Hepatocyte (in vitro differentiated cells): ENCODE results near the gene RPL18. TPM values are rescaled to one million over a fixed set of nuclear protein-coding genes. Genes with fewer than 3 reads are reported as not detected.
A peak's percentile ranks its signal among the peaks of the same experiment; 100 is the strongest.

Experiments
- DNase-seq: peaks from one replicate; pipeline ENCODE4 v3.0.0-alpha.2; 2016; ENCODE audit warnings: low spot score
- H2AFZ ChIP-seq: fragments of 200-600 bp; sonication (generic); 2 replicates; pipeline ENCODE4 v1.6.0; 2016; ENCODE audit warnings: antibody characterized with exemption, mild to moderate bottlenecking
- H3K27ac ChIP-seq: fragments of 200-600 bp; sonication (generic); 2 replicates; pipeline ENCODE4 v1.5.1; 2016; ENCODE audit warnings: mild to moderate bottlenecking
- H3K27me3 ChIP-seq: fragments of 200-600 bp; sonication (generic); 2 replicates; pipeline ENCODE4 v1.6.1; 2016
- H3K36me3 ChIP-seq: fragments of 200-600 bp; sonication (generic); replicated peaks from 2 replicates; pipeline ENCODE4 v1.5.1; 2016; ENCODE audit warnings: low read depth; ENCODE audit not compliant: insufficient read depth
- H3K4me1 ChIP-seq: fragments of 200-600 bp; sonication (generic); 2 replicates; pipeline ENCODE4 v1.5.1; 2016; ENCODE audit warnings: mild to moderate bottlenecking, moderate library complexity; ENCODE audit not compliant: insufficient read depth
- H3K4me2 ChIP-seq: fragments of 200-600 bp; sonication (generic); 2 replicates; pipeline ENCODE4 v1.6.0; 2016
- H3K4me3 ChIP-seq: fragments of 200-600 bp; sonication (generic); 2 replicates; pipeline ENCODE4 v1.5.1; 2016; ENCODE audit warnings: mild to moderate bottlenecking
- H3K79me2 ChIP-seq: fragments of 200-600 bp; sonication (generic); 2 replicates; pipeline ENCODE4 v1.6.0; 2017; ENCODE audit warnings: mild to moderate bottlenecking
- H3K9me2 ChIP-seq: fragments of 200-600 bp; sonication (generic); replicated peaks from 2 replicates; pipeline ENCODE4 v1.6.0; 2017; ENCODE audit warnings: mild to moderate bottlenecking; ENCODE audit not compliant: insufficient read depth
- H3K9me3 ChIP-seq: fragments of 200-600 bp; sonication (generic); 2 replicates; pipeline ENCODE4 v1.5.1; 2016; ENCODE audit warnings: low read depth, mild to moderate bottlenecking
- H4K20me1 ChIP-seq: fragments of 200-600 bp; sonication (generic); 2 replicates; pipeline ENCODE4 v1.6.0; 2016; ENCODE audit warnings: mild to moderate bottlenecking; ENCODE audit not compliant: insufficient read depth, poor library complexity, severe bottlenecking
- CTCF ChIP-seq: fragments of 200-600 bp; sonication (generic); IDR thresholded peaks from 2 replicates; pipeline ENCODE4 v1.5.1; 2016; ENCODE audit warnings: antibody characterized with exemption, mild to moderate bottlenecking; ENCODE audit not compliant: poor library complexity
- EZH2 ChIP-seq: fragments of 200-600 bp; sonication (generic); IDR thresholded peaks from 2 replicates; pipeline ENCODE4 v1.6.1; 2016; ENCODE audit warnings: antibody characterized with exemption, mild to moderate bottlenecking, borderline replicate concordance
- EZH2phosphoT487 ChIP-seq: fragments of 200-600 bp; sonication (generic); IDR thresholded peaks from one replicate; pipeline ENCODE4 v1.6.1; 2018; ENCODE audit warnings: antibody characterized with exemption, mild to moderate bottlenecking, low read depth, moderate library complexity; ENCODE audit not compliant: unreplicated experiment, severe bottlenecking
- WGBS: methylation state at CpG from one replicate; pipeline ENCODE4 v1.1.6; 2016; ENCODE audit warnings: low lambda C conversion rate; ENCODE audit errors: missing lambda C conversion rate; 5-methylcytosine and 5-hydroxymethylcytosine counted together
- polyA plus RNA-seq: library from polyadenylated mRNA; unstranded; fragments of >200 nt; fragmentation: Nextera tagmentation; extraction: Ambion mirVana; gene quantifications from 2 replicates; pipeline ENCODE4 v1.2.1, GENCODE V29; 2016
- total RNA-seq: library from RNA; depleted of rRNA; stranded (reverse); fragments of >200 nt; gene quantifications from 2 replicates; pipeline ENCODE4 v1.2.3, GENCODE V29; 2014

RPL18 gene
- total RNA-seq (1,372 and 1,462 TPM in 2 replicates), polyA plus RNA-seq (616 and 623 TPM in 2 replicates)

- peaks cover 33% of the 10 kb centered on the region for H3K79me2 ChIP-seq
- 1% methylated on average over 53 of the region's 69 CpGs for WGBS
Observed at GRCh38 chr19:48618916-48619691, at the start of gene RPL18, which contains the start of gene SPHK2. TSS of gene RPL18 (minus strand) at chr19:48619178. CDS start at chr19:48619143, 35 bp downstream. TSS of gene SPHK2 (plus strand) at chr19:48619506. CDS start at chr19:48620515, 1,009 bp downstream.

GRCh38 chr19:48668761-48669160 lies 49.8 kb upstream of the RPL18 start:
- WGBS = 97% methylated on average over 2 of the region's 2 CpGs
- H3K79me2 ChIP-seq = no peaks in the 10 kb centered on the region
- H3K4me2 ChIP-seq = no peak overlapping the region
- no peak overlapping the region for H2AFZ ChIP-seq
- no peaks in the 10 kb centered on the region for H3K36me3 ChIP-seq
- H3K4me3 ChIP-seq = no peak overlapping the region
- H3K27me3 ChIP-seq = no peaks in the 10 kb centered on the region
- TF ChIP-seq EZH2 (no peak), EZH2phosphoT487 (no peak), CTCF (no peak)
- H3K9me2 ChIP-seq = no peaks in the 10 kb centered on the region
- H3K9me3 ChIP-seq = no peaks in the 10 kb centered on the region
- H4K20me1 ChIP-seq = no peaks in the 10 kb centered on the region
- DNase-seq = no peak
- H3K27ac ChIP-seq = no peak overlapping the region
- peaks cover 6% of the 10 kb centered on the region for H3K4me1 ChIP-seq

More at GRCh38 chr19:48618916-48619691, at the start of gene RPL18, which contains the start of gene SPHK2:
- H3K9me3 ChIP-seq = no peaks in the 10 kb centered on the region
- TF ChIP-seq EZH2 (no peak), EZH2phosphoT487 (no peak), CTCF (no peak)
- peak; percentile 99 for DNase-seq
- H3K27me3 ChIP-seq = no peaks in the 10 kb centered on the region
- H4K20me1 ChIP-seq = peaks cover 34% of the 10 kb centered on the region
- H3K4me2 ChIP-seq = peak within 1 kb of the TSS; percentile 99
- peaks cover 36% of the 10 kb centered on the region for H3K4me1 ChIP-seq
- H3K9me2 ChIP-seq = no peaks in the 10 kb centered on the region
- H3K27ac ChIP-seq = peak within 1 kb of the TSS; percentile 86
- peak within 1 kb of the TSS; percentile 13 for H2AFZ ChIP-seq
- H3K4me3 ChIP-seq = peak within 1 kb of the TSS; percentile 61
- no peaks in the 10 kb centered on the region for H3K36me3 ChIP-seq

GRCh38 chr19:48668332-48668731 lies 49.4 kb upstream of the RPL18 start:
- Histone ChIP-seq H3K4me3 (no peak overlapping the region), H3K9me2 (no peaks in the 10 kb centered on the region), H3K4me1 (peaks cover 6% of the 10 kb centered on the region), H4K20me1 (no peaks in the 10 kb centered on the region), H3K27ac (no peak overlapping the region), H3K4me2 (no peak overlapping the region), H3K79me2 (no peaks in the 10 kb centered on the region), H3K36me3 (no peaks in the 10 kb centered on the region), H3K9me3 (no peaks in the 10 kb centered on the region), H2AFZ (no peak overlapping the region), H3K27me3 (no peaks in the 10 kb centered on the region)
- DNase-seq = no peak
- TF ChIP-seq CTCF (no peak), EZH2 (no peak), EZH2phosphoT487 (no peak)
- WGBS = 90% methylated on average over 3 of the region's 3 CpGs
